ENCODE measurements around the gene MYO1G. TPM values are rescaled to one million over a fixed set of nuclear protein-coding genes. Genes with fewer than 3 reads are reported as not detected.

Gene MYO1G
- total and polyA plus RNA-seq, 9 of the 15 experiments (the other 6 are each of a cell fraction or from before 2014, with no cell fraction given): 0.03 to 0.62 (median 0.13) TPM; not detected in 1

- TF ChIP-seq, protein P1, sequence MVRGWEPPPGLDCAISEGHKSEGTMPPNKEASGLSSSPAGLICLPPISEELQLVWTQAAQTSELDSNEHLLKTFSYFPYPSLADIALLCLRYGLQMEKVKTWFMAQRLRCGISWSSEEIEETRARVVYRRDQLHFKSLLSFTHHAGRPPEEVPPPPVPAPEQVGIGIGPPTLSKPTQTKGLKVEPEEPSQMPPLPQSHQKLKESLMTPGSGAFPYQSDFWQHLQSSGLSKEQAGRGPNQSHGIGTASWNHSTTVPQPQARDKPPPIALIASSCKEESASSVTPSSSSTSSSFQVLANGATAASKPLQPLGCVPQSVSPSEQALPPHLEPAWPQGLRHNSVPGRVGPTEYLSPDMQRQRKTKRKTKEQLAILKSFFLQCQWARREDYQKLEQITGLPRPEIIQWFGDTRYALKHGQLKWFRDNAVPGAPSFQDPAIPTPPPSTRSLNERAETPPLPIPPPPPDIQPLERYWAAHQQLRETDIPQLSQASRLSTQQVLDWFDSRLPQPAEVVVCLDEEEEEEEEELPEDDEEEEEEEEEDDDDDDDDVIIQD (CRISPR knock-in tag; IDR thresholded peaks at IDR 0.05): no peak
- peak; percentile 100 for TF ChIP-seq HDAC2 (IDR thresholded peaks at IDR 0.05)
- TF ChIP-seq MCM5 (IDR thresholded peaks at IDR 0.05; ENCODE audit: low read depth): no peak
- TF ChIP-seq NFYB (IDR thresholded peaks at IDR 0.05; ENCODE audit: extremely low read depth, insufficient read length): no peak
- no peak for TF ChIP-seq NFIX (CRISPR knock-in tag; IDR thresholded peaks at IDR 0.05; ENCODE audit: low read depth)
- 0 out of 2 replicates have a peak, but pooled peaks have one; percentile 35 for TF ChIP-seq POLR2G (IDR thresholded peaks at IDR 0.05; ENCODE audit: low read depth, low read length)
- TF ChIP-seq ZNF445 (CRISPR knock-in tag; IDR thresholded peaks at IDR 0.05; ENCODE audit: low read depth): no peak
- TF ChIP-seq KHSRP (IDR thresholded peaks at IDR 0.05): no peak
- no peak for TF ChIP-seq ZNF717 (CRISPR knock-in tag; IDR thresholded peaks at IDR 0.05)
- no peak for TF ChIP-seq ZNF121 (CRISPR knock-in tag; conservative IDR thresholded peaks at IDR 0.05)
- no peak for TF ChIP-seq BRD4 (IDR thresholded peaks at IDR 0.05)
- TF ChIP-seq HES1 (IDR thresholded peaks at IDR 0.05; ENCODE audit: low read depth): 0 out of 2 replicates have a peak, but pooled peaks have one; percentile 18
- TF ChIP-seq ZBTB7A (IDR thresholded peaks at IDR 0.05; ENCODE audit: borderline replicate concordance, control insufficient read depth, low read depth, low read length): no peak
- TF ChIP-seq BCOR (IDR thresholded peaks at IDR 0.05): peak; percentile 71
- peak; percentile 63; the same call in 1 of the 2 replicates for TF ChIP-seq NFIC (IDR thresholded peaks at IDR 0.05)
- 0 out of 2 replicates have a peak, but pooled peaks have one; percentile 16 for TF ChIP-seq HMG20A (CRISPR knock-in tag; conservative IDR thresholded peaks at IDR 0.05)
- 0 out of 4 replicates have a peak, but pooled peaks of 1 of the 2 experiments have one; percentile 34 for TF ChIP-seq MAZ (CRISPR knock-in tag; conservative IDR thresholded peaks at IDR 0.05 in 1 of 2, IDR thresholded peaks at IDR 0.05 in 1 of 2)
- no peak for TF ChIP-seq NR2F6 (CRISPR knock-in tag; IDR thresholded peaks at IDR 0.05)
- TF ChIP-seq, protein P2, sequence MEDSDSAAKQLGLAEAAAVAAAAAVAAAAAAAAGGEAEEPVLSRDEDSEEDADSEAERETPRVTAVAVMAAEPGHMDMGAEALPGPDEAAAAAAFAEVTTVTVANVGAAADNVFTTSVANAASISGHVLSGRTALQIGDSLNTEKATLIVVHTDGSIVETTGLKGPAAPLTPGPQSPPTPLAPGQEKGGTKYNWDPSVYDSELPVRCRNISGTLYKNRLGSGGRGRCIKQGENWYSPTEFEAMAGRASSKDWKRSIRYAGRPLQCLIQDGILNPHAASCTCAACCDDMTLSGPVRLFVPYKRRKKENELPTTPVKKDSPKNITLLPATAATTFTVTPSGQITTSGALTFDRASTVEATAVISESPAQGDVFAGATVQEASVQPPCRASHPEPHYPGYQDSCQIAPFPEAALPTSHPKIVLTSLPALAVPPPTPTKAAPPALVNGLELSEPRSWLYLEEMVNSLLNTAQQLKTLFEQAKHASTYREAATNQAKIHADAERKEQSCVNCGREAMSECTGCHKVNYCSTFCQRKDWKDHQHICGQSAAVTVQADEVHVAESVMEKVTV (CRISPR knock-in tag; IDR thresholded peaks at IDR 0.05): no peak
- TF ChIP-seq CBX1 (IDR thresholded peaks at IDR 0.05; ENCODE audit: low read depth): no peak
- TF ChIP-seq ZNF384 (IDR thresholded peaks at IDR 0.05; ENCODE audit: low read depth, low read length): no peak
- TF ChIP-seq SMAD4 (CRISPR knock-in tag; conservative IDR thresholded peaks at IDR 0.05): peak; percentile 78
- TF ChIP-seq, protein P3, sequence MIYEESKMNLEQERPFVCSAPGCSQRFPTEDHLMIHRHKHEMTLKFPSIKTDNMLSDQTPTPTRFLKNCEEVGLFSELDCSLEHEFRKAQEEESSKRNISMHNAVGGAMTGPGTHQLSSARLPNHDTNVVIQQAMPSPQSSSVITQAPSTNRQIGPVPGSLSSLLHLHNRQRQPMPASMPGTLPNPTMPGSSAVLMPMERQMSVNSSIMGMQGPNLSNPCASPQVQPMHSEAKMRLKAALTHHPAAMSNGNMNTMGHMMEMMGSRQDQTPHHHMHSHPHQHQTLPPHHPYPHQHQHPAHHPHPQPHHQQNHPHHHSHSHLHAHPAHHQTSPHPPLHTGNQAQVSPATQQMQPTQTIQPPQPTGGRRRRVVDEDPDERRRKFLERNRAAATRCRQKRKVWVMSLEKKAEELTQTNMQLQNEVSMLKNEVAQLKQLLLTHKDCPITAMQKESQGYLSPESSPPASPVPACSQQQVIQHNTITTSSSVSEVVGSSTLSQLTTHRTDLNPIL (CRISPR knock-in tag; IDR thresholded peaks at IDR 0.05): no peak
- TF ChIP-seq NFXL1 (CRISPR knock-in tag; IDR thresholded peaks at IDR 0.05): no peak
- TF ChIP-seq CXXC5 (CRISPR knock-in tag; IDR thresholded peaks at IDR 0.05): peak; percentile 86
- TF ChIP-seq ZNF589 (CRISPR knock-in tag; IDR thresholded peaks at IDR 0.05; ENCODE audit: low read depth): 0 out of 2 replicates have a peak, but pooled peaks have one; percentile 29
Observed at GRCh38 chr7:44987996-44988395, 9.2 kb upstream of the MYO1G start (continued).
